ENCODE data around the gene PROCA1.
"Not testable (repeated sequence)": the region's sequence is repeated elsewhere in the genome, so short reads cannot be mapped to it uniquely, and the experiment has no call there.

PROCA1 gene

DNA sequence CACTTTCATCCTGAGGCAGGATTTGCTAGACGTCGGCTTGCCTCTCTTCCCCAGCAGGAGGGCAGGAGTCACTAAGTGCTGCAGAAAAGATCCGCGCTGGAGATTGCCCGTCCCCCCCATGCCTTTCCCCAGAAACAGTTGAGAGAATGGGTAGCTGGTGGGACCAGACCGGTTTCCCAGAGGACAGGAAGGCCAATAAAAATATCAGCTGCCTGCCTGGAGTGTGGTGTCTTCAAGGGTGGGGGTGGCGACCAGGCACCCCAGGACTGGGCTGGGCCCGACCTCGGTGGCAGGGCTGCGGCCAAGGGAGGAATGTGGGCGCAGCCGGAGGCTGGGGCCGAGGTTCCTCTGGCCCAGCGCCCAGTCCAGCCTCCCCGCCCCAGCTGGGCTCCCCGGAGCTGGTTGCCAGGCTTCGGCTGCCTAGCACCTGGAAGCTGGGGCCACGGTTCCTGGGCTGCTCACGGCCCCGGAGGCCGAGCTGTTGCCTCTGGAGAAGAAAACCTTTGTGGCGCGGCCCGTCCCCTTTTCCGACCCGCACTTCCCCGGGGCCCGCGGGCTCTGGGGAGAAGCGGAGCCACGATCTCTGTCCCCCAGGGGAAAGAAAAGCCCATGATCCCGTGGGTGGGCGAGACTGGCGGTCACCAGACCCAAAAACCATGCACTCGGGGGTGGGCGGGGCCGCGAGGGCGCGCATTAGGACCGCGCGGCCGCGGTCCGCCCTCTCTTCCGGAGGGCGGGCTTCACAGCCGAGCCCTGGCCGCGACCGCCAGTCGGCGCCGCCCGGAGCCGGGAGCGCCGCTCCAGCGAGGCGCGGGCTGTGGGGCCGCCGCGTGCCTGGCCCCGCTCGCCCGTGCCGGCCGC lies 31.8 kb upstream of the PROCA1 start, which contains the start of gene TRAF4:
TSS of gene TRAF4 (plus strand) at position 769 of the 861 bp plus-strand sequence. CDS start 102 bp downstream, outside the sequence.
- DNase-seq, result peak; percentile 69

DNA sequence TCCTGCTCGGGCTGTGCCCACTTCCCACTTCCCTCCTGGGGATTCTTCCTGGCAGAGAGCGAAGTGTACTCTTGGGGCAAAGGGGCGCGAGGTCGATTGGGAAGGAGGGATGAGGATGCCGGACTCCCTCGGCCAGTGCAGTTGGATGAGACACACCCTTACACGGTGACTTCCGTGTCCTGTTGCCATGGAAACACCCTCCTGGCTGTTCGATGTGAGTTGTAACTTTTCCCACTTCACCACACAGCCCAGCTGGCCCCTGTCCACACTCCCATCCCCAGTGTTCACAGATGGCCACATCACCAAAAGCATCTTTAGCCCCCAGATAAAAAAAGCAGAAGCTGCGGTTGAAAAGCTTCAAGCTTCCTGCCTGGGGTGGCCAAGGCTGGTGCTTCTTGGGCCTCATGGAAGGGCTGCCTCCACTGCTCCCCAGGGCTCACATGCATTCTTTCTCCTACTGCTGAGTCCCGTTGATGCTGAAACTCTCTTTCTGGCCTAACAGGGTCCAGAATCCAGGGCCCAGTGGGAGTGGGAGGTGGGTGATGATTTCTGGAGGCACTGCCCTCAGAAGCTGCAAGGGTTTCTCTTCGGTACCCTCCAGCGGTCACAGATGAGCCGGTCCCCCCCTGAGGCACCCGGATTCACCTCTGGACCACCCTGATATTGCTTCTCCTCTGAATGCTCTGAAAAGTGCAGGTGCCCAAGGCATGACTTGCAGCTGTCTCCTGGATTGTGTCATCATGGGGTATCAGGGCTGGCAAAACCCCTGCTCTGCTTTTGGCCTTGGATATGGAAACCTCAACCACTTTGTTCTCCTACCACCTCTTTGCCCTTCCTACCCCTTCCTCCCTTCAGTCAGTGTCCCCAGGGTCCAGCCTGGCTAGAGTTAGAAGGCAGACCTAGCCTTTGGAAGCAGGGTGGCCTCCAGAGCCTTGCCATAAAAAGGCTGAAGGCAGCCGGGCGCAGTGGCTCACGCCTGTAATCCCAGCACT lies 30.0 kb upstream of the PROCA1 start:
- no peak for DNase-seq

DNA sequence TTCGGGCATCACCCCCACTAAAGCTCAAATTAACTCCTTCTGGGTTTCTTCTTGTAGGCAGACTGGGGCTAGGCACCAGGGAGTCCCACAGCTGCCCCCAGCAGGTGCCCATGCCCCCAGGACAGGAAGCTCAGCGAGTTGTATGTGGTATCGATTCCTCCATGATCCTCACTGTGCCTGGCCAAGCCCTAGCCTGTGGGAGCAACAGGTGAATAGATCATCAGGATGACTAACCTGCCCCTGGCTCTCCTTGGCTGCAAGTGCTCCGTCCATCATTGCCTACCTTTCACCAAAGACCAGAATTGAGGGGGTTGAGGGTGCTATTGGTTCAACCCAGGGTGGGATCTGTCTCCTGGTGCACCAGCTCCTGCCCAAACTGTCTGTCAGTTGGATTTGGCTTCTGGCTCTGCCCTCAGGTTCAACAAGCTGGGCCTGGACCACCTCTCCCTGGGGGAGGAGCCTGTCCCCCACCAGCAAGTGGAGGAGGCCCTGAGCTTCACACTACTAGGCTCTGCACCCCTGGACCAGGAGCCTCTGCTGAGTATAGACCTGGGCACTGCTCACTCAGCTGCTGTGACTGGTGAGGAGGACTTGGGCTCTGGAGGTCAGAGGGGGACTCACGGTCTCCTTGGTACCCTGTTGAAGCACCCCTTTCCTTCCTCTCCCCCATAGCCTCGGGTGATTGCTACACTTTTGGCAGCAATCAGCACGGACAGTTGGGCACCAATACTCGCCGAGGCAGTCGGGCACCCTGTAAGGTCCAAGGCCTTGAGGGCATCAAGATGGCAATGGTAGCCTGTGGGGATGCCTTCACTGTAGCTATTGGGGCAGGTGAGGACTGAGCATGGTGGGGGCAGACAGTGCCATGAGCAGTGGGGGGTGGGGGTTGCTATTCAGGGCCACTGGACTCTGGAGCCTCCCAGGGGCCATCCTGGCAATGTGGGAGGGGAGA lies 29.0 kb upstream of the PROCA1 start:
- DNase-seq, result no peak

DNA sequence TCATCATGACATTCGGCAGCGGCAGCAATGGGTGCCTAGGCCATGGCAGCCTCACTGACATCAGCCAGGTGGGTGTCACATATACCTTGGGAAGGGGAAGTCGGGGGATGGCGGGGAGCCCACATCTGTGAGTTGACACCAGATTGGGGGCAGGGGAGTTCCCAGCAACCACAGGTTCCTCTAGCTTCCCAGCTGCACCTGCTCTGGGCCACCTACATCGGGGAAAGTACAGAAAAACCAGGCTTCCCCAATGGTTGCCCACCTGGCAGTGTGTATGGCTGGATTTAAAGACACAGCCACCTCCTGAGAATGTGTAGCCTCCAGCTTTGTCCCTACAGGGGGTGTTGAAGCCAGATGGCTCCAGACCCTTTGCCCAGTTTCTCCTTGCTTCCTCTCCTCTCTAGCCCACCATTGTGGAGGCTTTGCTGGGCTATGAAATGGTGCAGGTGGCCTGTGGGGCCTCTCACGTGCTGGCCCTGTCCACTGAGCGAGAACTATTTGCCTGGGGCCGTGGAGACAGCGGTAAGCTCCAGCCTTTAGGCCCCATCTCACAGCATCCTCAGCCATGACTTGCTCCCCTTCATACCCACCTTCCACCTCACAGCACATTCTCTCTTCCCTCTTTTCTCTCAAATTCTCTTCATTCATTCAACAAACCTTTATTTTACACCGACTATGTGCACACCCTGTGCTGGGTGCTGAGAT lies 27.1 kb upstream of the PROCA1 start:
- DNase-seq, result no peak

DNA sequence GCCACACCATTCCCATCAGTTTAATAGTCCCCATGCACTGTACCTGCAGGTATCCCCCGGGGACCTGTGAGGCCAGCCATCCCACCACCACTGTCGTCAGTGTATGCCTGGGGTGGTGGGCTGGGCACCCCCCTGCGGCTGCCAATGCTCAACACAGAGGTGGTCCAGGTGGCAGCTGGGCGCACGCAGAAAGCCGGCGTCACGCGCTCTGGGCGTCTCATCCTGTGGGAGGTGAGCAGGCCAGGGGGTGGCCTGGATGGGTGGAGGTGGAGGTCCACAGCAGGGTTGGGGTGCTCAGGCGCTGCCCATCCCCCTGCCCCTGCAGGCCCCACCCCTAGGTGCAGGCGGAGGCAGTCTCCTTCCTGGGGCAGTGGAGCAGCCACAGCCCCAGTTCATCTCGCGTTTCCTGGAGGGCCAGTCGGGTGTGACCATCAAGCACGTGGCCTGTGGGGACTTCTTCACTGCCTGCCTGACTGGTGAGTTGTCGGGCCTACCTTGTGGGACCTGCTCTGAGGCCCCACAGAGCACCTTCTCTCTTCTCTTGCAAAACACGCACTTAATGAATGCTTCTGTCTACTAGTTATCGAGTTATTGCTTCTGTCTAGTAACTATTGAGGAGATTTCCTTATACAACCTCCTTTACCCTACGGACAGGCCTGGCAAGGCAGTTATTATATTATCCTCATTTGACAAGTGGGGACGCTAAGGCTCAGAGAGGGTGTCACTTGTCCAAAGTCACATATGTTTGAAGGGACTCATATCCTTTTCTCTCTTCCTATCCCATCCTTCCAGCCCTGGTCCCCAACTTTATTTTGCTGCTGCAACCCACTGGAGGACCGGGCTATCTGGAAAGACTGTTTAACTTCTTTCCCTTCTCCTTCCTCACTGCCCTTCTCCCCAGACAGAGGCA lies 26.3 kb upstream of the PROCA1 start:
- DNase-seq, result no peak

DNA sequence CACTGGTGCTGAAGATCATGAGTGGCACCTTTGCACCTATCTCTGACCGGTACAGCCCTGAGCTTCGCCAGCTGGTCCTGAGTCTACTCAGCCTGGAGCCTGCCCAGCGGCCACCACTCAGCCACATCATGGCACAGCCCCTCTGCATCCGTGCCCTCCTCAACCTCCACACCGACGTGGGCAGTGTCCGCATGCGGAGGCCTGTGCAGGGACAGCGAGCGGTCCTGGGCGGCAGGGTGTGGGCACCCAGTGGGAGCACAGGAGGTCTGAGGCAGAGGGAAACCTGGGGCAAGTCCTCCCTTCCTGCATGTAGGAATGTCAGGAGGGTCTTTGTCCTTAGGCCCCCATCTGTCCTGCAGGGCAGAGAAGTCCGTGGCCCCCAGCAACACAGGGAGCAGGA lies 25.6 kb upstream of the PROCA1 start:
- DNase-seq, result no peak

DNA sequence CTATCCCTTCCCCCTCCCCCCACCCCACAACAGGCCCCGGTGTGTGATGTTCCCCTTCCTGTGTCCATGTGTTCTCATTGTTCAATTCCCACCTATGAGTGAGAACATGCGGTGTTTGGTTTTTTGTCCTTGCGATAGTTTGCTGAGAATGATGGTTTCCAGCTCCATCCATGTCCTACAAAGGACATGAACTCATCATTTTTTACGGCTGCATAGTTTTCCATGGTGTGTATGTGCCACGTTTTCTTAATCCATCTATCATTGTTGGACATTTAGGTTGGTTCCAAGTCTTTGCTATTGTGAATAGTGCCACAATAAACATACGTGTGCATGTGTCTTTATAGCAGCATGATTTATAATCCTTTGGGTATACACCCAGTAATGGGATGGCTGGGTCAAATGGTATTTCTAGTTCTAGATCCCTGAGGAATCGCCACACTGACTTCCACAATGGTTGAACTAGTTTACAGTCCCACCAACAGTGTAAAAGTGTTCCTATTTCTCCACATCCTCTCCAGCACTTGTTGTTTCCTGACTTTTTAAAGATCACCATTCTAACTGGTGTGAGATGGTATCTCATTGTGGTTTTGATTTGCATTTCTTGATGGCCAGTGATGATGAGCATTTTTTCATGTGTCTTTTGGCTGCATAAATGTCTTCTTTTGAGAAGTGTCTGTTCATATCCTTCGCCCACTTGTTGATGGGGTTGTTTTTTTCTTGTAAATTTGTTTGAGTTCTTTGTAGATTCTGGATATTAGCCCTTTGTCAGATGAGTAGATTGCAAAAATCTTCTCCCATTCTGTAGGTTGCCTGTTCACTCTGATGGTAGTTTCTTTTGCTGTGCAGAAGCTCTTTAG lies 24.5 kb upstream of the PROCA1 start:
- not testable (repeated sequence) for DNase-seq

DNA sequence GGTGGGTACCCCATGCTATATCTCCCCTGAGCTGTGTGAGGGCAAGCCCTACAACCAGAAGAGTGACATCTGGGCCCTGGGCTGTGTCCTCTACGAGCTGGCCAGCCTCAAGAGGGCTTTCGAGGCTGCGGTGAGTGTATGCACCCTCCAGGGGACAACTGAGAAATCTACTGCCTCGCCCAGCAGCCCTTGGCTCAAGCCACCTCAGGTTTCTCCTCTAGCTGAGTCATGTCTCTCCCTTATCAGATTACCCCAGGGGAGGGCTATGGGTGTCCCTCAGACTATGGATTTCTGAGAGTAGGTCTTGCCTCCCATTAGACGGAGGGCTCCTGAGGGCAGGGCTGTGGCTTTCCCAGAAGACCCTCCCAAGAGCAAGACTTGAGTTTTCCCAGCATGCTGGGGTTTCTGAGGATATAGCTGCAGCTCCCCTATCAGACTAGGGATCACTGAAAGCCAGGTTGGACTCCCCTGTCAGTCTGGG lies 23.6 kb upstream of the PROCA1 start:
- no peak for DNase-seq

DNA sequence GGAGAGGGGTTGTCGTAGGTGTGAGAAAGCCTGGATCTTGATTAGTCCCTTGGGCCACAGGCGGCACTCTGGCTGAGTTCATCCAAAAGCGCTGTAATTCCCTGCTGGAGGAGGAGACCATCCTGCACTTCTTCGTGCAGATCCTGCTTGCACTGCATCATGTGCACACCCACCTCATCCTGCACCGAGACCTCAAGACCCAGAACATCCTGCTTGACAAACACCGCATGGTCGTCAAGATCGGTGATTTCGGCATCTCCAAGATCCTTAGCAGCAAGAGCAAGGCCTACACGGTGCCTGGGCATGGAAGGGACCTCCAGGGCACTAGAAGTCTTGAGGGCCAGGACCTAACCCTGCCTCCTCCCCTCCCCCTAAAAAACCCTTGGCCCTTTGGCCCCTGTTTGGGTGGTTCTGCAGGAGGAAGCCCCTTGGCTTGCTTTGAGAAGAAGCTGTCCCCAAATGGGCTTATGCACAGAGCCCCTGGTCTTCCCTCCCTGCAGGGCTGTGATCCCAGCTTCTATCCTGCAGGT lies 23.1 kb upstream of the PROCA1 start:
- no peak for DNase-seq

DNA sequence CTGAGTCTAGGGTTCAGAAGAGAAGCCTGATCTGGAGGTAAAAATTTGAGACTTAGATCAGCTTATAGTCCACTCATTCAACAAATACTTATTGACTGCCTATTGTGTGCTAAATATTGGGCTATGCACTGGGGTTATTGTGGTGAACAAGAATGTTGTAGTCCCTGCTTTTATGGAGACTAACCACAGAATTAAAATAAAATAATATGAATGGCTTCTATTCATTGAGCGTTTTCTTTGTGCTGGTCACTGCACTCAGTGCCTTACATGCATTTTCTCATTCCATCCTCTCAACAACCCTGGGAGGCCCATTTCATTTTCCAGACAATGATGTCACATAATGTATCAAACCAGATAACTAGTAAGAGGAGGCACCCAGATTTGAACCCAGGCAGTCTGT lies 21.7 kb upstream of the PROCA1 start:
- DNase-seq, result no peak

DNA sequence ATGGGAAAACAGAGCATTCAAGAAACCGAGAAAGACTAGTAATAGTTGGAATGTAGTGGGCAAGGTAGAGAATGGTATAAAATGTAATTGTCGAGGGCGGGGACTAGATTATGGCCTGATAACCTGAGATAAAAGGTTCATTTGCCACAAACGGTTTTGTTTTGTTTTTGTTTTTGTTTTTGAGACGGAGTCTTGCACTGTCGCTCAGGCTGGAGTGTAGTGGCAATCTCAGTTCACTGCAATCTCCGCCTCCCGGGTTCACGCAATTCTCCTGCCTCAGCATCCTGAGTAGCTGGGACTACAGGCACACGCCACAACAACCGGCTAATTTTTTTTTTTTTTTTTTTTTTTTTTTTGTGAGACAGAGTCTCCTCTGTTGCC lies 18.3 kb upstream of the PROCA1 start:
- DNase-seq, result no peak

DNA sequence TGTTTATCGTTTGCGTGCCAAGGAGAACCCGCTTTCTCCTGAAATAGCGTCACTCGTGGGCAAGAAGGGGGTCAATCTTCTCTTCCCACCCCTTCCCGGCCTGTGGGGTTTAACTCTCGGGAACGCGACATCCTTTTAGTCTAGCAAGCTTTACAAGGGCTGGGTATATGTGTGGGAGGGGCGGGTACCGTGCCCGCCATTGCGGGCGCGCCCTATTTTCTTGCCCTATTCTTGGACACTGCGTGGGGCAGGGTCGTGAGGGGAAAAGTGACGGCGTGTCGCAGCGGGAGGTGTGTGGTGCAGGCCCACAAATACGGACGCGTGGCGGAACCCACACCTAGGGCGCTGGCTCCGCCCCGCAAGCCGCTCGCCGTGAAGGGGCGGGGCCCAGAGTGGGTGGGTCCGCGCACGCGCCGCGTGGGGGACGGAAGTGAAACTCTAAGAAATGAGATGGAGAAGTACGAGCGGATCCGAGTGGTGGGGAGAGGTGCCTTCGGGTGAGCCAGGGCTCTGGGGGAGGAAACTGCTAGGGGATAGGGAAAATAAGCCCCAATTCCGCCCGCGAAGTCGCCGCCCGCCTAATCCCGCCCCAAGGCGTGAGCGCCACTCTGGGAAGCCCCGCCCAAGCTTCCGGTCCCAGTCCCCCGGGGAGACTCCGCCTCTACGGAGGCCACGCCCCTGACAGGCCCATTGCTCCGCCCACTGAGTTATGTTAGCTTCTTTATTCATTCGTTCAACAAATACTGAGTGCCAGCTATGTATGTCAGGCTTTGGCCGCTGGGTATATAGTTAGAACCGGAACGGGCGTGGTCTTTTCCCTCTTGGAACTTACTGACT lies 16.9 kb upstream of the PROCA1 start, which contains the start of gene NEK8:
TSS of gene NEK8 (plus strand) at position 425 of the 837 bp plus-strand sequence. CDS start at position 451, 26 bp downstream.
- DNase-seq, result peak; percentile 97

DNA sequence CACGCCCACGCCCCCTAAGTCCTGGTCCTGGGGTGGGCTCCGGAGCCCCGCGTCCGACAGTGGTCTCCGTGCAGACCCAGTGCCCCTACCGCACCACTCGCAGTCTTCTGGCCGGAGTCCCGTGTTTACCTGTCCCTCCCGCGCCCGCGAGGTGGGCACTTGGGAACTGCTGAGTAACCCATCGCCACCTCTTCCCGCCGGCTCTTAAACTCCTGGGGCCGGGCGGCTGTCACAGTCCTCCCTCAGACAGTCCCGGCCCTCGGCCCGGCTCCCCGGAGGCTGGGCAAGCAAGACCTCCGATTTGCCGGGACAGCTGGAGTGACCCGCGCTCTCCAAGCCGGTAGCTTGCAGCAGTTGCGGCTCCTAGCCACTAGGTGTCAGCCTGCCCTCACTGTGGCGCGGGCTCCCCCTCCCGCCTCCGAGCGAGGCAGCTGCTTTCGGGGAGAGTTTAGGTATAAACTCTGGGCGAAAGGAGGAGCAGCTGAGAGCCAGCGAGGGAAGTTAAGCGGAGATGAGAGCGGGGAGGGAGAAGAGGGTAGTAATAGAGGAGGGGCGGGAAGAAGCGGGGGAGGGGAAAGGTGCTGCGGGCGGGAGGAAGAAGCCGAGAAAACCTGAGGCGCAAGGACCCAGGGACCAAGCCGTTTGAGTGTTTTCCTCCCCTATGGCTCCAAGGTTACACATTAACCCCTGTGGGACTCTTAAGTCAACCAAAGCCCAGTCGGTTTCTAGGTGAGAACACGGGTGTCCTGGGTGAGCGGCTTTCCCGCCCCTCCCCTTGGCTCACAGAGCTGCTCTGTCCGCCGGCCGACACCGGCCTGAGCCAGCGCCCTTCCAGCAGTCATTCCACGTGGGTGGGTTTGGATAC lies 15.2 kb upstream of the PROCA1 start:
- peak; percentile 88 for DNase-seq

DNA sequence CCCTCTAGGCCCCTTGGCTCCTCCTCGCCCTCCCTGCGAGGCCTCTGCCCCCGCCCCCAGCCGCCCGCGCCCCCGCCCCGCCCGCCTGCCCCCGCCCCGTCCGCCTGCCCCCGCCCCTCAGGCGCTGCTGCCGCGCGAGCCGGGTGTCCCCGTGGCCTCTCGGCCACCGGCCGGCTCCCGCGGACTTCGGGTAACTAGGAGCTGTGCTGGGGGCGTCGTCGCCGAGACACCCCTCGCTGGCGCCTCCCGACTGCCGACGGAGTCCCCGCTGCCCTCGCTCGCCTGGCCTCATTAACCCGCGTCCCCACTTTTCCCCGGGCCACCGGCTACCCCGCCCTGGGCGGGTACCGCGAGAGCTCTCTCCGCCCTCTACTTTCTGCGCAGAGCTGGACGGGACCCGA lies 14.5 kb upstream of the PROCA1 start, which contains the start of gene TLCD1:
TSS of gene TLCD1 (minus strand) at position 8 of the 401 bp plus-strand sequence. CDS start 136 bp downstream, outside the sequence.
- peak; percentile 53 for DNase-seq

DNA sequence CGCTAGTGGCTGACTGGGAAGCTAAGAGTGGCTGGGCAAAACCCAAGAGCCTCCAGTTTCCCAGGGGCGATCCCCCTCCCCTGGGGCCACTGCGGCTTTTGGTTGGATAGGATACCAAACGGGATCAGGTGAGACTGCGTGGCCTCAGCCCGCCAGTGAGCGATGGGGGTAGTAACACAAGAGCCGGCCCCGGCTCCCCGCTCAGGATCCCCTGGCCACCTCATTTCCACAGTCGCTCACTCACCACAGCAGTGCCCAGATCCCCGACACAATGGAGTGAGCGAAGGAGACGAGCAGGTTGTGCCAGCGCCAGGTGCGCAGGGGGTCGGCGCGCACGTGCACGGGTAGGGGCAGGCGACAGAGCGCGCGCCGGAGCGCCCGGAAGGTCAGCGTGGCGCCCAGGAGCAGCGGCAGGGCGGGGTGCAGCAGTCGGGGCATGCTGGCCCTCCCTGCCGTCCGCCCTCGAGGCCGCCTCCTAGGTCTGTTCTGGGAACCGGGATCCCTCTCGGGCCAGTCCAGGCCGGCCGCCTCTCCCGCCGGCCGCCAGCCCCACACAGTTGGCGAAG lies 14.1 kb upstream of the PROCA1 start:
- DNase-seq, result no peak

DNA sequence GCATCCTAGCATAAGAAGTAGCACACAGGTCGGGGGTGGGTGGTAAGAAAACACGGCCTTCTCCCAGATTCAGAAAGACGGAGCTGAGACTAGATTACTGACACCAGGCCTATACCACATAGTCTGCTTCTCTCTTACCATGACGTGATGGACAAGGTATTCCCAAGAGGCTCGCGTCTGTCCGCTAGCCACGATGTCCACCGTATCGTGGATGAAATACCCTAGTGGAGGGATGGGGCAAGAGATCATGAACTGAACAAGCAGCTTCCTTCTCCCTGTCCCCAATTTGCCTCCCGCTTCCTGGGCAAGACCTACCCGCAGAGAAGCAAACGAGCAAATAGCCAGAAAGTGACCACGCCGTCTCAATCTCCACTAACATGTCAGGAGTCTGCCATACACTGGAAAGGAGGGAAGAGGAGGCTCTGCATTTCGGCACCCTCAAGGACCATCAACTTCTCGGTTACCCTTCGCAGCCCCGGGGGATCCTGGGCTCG lies 13.5 kb upstream of the PROCA1 start:
- no peak for DNase-seq

Measured in activated gamma-delta T cell treated with Interleukin-2 at 50 U/mL for 16 hours (primary cell).